ENCODE data around the gene WDR31. TPM values are rescaled to one million over a fixed set of nuclear protein-coding genes. Genes with fewer than 3 reads are reported as not detected.
A peak's percentile ranks its signal among the peaks of the same experiment; 100 is the strongest.

Gene WDR31
- total RNA-seq, 2 donors from 2014 or later, result 0.41 to 4.9 TPM

DNA sequence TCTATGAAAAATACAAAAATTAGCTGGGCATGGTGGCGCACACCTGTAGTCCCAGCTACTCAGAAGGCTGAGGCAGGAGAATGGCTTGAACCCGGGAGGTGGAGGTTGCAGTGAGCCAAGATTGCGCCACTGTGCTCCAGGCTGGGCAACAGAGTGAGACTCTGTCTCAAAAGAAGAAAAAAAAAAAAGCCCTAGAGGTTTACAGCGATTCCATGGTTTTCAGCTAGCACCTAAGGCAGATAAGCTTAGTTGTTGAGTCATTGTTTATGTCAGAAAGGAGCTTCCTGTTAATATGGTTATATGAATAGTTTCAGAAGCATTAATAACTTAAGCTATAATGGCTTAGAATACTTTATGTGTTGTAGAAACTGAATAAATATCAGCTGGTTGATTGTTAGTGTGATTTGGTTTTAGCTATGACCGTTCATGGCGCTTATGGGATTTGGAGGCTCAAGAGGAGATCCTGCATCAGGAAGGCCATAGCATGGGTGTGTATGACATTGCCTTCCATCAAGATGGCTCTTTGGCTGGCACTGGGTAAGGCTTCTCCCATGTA is 49.9 kb downstream of the WDR31 start:
- ATAC-seq (no peak), DNase-seq (ENCODE audit: low spot score in 2 of 2) (no peak)
- H3K27ac Mint-ChIP-seq, result peak overlapping the region; percentile 26 to 36
- peaks cover 18 to 22% of the 10 kb centered on the region in 2 donors for H3K36me3 Mint-ChIP-seq
- H3K9me3 Mint-ChIP-seq, result no peaks in the 10 kb centered on the region

DNA sequence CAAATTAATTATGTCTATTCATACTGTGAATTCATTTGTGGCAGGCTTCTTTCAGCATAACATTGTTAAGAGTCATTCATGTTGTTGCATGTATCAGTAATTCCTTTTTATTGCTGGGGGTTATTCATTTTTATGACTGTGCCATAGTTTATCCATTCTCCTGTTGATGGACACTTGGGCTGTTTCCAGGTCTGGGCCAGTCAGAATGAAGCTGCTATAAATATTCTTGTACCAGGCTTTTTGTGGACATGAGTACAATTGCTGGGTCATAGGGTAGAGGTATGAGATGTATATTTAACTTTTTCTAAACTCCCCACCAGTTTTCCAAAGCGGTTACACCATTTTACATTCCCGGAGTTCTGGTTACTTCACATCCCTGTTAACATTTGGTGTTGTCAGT is 51.0 kb downstream of the WDR31 start:
- Mint-ChIP-seq H3K9me3 (no peaks in the 10 kb centered on the region), H3K27ac (no peak overlapping the region), H3K36me3 (peaks cover 22 to 24% of the 10 kb centered on the region in 2 donors)
- DNase-seq (ENCODE audit: low spot score in 2 of 2) (no peak), ATAC-seq (no peak)

GRCh38 chr9:113281356-113281755 is 58.7 kb downstream of the WDR31 start:
- H3K36me3 Mint-ChIP-seq, result peaks cover 33 to 36% of the 10 kb centered on the region in 2 donors
- ATAC-seq (no peak), DNase-seq (ENCODE audit: low spot score in 2 of 2) (no peak)
- H3K27ac Mint-ChIP-seq, result peak overlapping the region in 1 of 2 donors; percentile 42
- H3K9me3 Mint-ChIP-seq, result no peaks in the 10 kb centered on the region

DNA sequence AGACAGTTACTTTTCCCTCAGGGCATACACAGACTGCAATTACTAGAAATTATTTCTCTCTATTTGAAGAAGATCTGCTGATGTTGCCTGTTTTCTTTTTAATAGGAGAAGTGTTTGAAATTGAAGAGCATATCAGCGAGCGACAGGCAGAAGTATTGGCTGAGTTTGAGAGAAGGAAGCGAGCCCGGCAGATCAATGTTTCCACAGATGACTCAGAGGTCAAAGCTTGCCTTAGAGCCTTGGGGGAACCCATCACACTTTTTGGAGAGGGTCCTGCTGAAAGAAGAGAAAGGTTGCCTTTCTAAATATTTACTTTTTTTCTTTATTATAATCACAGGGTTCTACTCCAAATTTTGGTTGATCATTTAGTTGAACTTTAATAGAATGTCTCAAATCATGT is 61.2 kb downstream of the WDR31 start:
- peak overlapping the region in 1 of 2 donors; percentile 77 for H3K27ac Mint-ChIP-seq
- H3K36me3 Mint-ChIP-seq, result peaks cover 29 to 33% of the 10 kb centered on the region in 2 donors

DNA sequence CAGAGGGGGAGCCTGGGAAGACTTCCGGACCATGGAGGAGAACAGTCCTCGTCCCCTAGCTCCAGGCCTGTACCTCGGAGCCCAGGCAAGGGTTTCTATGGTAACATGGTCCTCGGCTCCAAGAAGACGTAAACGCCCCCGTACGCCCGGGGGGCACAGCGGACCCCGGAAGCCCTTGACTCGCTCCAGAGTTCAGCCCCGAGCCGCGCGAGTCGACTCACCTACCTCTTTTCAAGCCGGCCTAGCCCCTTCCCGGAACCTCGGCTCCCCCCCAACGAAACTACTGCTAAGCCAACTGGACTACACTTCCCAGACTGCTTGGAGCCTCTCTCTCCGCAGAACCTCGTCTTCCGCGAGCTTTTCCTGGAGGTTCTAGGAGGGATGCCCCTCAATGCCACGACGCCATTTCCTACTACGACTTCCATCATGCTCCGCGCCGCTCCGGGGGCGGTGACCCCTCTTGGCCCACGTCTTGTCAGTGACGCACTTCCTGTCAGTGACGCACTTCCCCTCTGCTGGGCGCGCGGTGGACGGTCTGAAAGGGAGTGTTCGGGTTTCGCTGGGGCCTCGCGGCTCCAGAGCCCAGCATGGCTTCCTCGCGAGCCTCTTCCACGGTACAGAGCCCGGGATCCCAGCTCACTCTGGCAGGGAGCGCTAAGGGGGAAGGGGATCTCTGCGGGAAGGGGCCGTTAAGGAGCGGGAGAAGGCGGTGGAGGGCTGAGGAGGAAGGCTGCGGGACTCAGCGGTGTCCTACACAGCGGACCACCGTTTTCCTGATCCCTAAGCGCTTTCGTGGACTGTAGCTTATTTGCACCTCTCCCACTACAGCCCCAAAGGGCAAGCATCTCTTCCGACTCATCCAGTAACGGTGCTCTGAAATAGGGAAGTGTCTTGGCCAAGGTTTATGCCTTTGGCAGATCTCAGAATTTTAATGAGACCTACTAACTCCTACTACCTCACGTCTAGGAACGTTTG is 64.6 kb downstream of the WDR31 start, which contains the start of the genes CDC26 and PRPF4:
Gene CDC26, minus strand, starts transcription at position 416 of the 975 bp plus-strand sequence. CDS start 3,065 bp downstream, outside the sequence.
Gene PRPF4, plus strand, starts transcription at position 502 of the 975 bp plus-strand sequence. Its CDS starts 86 bp downstream, at position 588.
- ATAC-seq, result peak; percentile 96 to 100

More for the DNA sequence above, 61.2 kb downstream of the WDR31 start:
- DNase-seq (ENCODE audit: low spot score in 2 of 2) (no peak), ATAC-seq (no peak)
- H3K9me3 Mint-ChIP-seq, result no peaks in the 10 kb centered on the region

GRCh38 chr9:113274474-113275156 is 65.5 kb downstream of the WDR31 start:
- H3K9me3 Mint-ChIP-seq, result no peaks in the 10 kb centered on the region
- H3K36me3 Mint-ChIP-seq, result peaks cover 17 to 18% of the 10 kb centered on the region in 2 donors
- ATAC-seq (peak; percentile 19 to 28), DNase-seq (ENCODE audit: low spot score in 2 of 2) (peak in 1 of 2 donors; percentile 55)
- no peak overlapping the region for H3K27ac Mint-ChIP-seq

More for the DNA sequence above, 64.6 kb downstream of the WDR31 start, which contains the start of the genes CDC26 and PRPF4:
- H3K36me3 Mint-ChIP-seq, result peaks cover 21 to 27% of the 10 kb centered on the region in 2 donors
- DNase-seq (ENCODE audit: low spot score in 2 of 2), result peak; percentile 91 to 93
- H3K27ac Mint-ChIP-seq, result no peak within 1 kb of the TSS
- H3K9me3 Mint-ChIP-seq, result no peaks in the 10 kb centered on the region

DNA sequence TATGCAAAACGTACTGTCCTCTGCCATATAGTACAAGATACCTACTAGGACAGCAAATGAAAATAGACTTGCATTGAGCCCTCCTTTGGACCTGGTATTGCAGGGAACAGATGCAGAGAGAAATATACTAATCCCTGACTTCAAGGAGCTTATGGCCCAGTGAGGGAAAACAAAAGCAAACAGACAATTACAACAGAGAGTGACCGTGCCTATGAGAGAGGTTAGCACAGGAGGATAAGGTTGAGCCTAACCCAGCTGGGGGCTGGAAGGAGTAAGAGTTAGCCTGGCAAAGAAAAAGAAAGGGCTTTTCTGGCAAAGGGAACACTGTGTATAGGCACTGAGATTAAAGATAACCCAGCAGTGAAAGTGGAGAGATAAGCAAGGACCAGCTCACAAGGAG is 70.2 kb downstream of the WDR31 start:
- Mint-ChIP-seq H3K36me3 (peaks cover 18% of the 10 kb centered on the region in 2 donors), H3K27ac (peak overlapping the region; percentile 61 to 81), H3K9me3 (no peaks in the 10 kb centered on the region)
- no peak for ATAC-seq
- no peak for DNase-seq (ENCODE audit: low spot score in 2 of 2)

GRCh38 chr9:113269355-113269754 is 70.7 kb downstream of the WDR31 start:
- peak overlapping the region; percentile 61 to 81 for H3K27ac Mint-ChIP-seq
- H3K36me3 Mint-ChIP-seq, result peaks cover 18% of the 10 kb centered on the region in 2 donors
- H3K9me3 Mint-ChIP-seq, result no peaks in the 10 kb centered on the region
- ATAC-seq (peak; percentile 92 to 96), DNase-seq (ENCODE audit: low spot score in 2 of 2) (no peak)

DNA sequence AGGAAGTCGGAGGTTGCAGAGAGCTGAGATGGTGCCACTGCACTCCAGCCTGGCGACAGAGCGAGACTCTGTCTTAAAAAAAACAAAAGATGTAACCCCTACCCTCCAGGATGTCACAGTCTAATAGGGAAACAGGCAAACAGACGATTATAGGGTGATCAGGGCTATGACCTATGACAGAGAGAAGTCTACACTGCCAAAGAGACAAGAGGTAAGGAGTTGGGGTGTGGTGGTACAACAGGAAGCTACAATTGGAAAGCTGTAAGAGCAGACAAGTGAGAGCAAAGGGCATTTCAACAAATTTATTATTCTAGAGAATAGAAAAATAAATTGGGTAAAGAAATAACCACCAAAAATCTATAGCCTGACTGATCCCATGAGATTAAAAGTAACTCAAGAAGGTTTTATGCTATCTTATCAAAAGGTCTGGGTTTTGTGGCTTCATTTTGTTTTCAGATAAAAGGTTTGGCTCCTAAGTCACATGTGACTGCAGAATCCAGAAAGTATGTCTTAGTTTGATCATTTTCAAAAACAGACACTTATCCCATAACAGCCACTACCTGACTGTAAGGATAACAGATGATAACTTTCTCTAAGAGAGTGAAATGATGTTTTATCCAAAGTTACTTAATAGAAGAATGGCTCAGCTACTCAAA is 72.0 kb downstream of the WDR31 start:
- peaks cover 14 to 18% of the 10 kb centered on the region in 2 donors for H3K36me3 Mint-ChIP-seq
- DNase-seq (ENCODE audit: low spot score in 2 of 2) (no peak), ATAC-seq (no peak)
- H3K9me3 Mint-ChIP-seq, result no peaks in the 10 kb centered on the region
- peak overlapping the region; percentile 52 to 84 for H3K27ac Mint-ChIP-seq

DNA sequence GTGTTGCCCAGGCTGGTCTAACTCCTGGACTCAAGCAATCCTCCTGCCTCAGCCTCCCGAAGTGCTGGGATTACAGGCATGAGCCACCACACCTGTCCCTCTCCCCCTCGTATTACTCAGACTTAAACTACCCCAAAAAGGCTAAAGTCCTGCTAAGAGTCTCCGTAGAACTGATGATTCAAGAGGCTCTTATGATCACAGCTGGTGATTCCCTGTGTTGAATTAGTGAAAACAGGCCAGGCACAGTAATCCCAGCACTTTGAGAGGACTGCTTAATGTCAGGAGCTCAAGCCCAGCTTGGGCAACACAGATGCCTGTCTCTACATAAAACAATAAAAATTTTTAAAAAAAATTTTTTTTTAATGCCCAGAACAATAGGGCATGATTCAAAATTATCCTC is 73.9 kb downstream of the WDR31 start:
- Mint-ChIP-seq H3K36me3 (peaks cover 12 to 18% of the 10 kb centered on the region in 2 donors), H3K9me3 (no peaks in the 10 kb centered on the region), H3K27ac (no peak overlapping the region)
- ATAC-seq (no peak), DNase-seq (ENCODE audit: low spot score in 2 of 2) (no peak)

Other genes with a start within 250 kb of the WDR31 start
- 1 to 10 TPM; 2.1 to 3.8 TPM for gene SLC31A2, start 189.3 kb downstream of the WDR31 start, total RNA-seq
- gene FKBP15, start 119.0 kb downstream of the WDR31 start, total RNA-seq, result 10 to 100 TPM; 12.5 to 45.6 TPM
- 10 to 100 TPM; 11.5 to 14.8 TPM for gene SLC31A1, start 118.7 kb downstream of the WDR31 start, total RNA-seq
- gene CDC26, start 64.7 kb downstream of the WDR31 start, total RNA-seq, result 10 to 100 TPM; 40.3 to 47.7 TPM
- 10 to 100 TPM; 45.2 to 50.3 TPM for gene PRPF4, start 64.6 kb downstream of the WDR31 start, total RNA-seq
- gene RNF183, start 36.9 kb downstream of the WDR31 start, total RNA-seq, result under 1 TPM in 1 of 2 donors, not detected in 1; 0.29 TPM
- 10 to 100 TPM in 1 of 2 donors, 1 to 10 TPM in 1; 7.7 to 29.6 TPM for gene BSPRY, start 9.3 kb upstream of the WDR31 start, total RNA-seq
- gene HDHD3, start 36.7 kb upstream of the WDR31 start, total RNA-seq, result 10 to 100 TPM; 17.7 to 23.2 TPM
- gene ALAD, start 61.0 kb upstream of the WDR31 start, total RNA-seq, result 10 to 100 TPM; 28.0 to 35.3 TPM
- gene POLE3, start 70.4 kb upstream of the WDR31 start, total RNA-seq, result 10 to 100 TPM; 46.8 to 60.8 TPM
- 1 to 10 TPM in 1 of 2 donors, under 1 TPM in 1; 0.68 to 1.0 TPM for gene C9orf43, start 70.5 kb upstream of the WDR31 start, total RNA-seq
- 10 to 100 TPM; 25.7 to 56.1 TPM for gene RGS3, start 123.5 kb upstream of the WDR31 start, total RNA-seq